Smooth muscle cell (in vitro differentiated cells): Measurements from ENCODE around the gene PRL. TPM values are rescaled to one million over a fixed set of nuclear protein-coding genes. Genes with fewer than 3 reads are reported as not detected.
A peak's percentile ranks its signal among the peaks of the same experiment; 100 is the strongest.

Source experiments
- DNase-seq: peaks from one replicate; lab custom pipeline; 2025; ENCODE audit not compliant: unreplicated experiment; lab: John Stamatoyannopoulos, UW
- H2AFZ ChIP-seq: fragments of 200-600 bp; sonication (generic); 2 replicates; pipeline ENCODE4 v1.6.0; 2016; ENCODE audit warnings: antibody characterized with exemption, low read depth, mild to moderate bottlenecking
- H3F3A ChIP-seq: fragments of 200-600 bp; sonication (generic); 2 replicates; pipeline ENCODE4 v1.6.0; 2017; ENCODE audit warnings: antibody characterized with exemption, low read depth
- H3K27ac ChIP-seq: fragments of 200-600 bp; sonication (generic); 2 replicates; pipeline ENCODE4 v1.5.1; 2016; ENCODE audit warnings: low read depth, mild to moderate bottlenecking
- H3K27me3 ChIP-seq: fragments of 200-600 bp; sonication (generic); 2 replicates; pipeline ENCODE4 v1.6.1; 2016; ENCODE audit warnings: low read depth, mild to moderate bottlenecking
- H3K36me3 ChIP-seq: fragments of 200-600 bp; sonication (generic); 2 replicates; pipeline ENCODE4 v1.5.1; 2016; ENCODE audit warnings: low read depth
- H3K4me1 ChIP-seq: fragments of 200-600 bp; sonication (generic); 2 replicates; pipeline ENCODE4 v1.5.1; 2016; ENCODE audit warnings: low read depth
- H3K4me2 ChIP-seq: fragments of 200-600 bp; sonication (generic); 2 replicates; pipeline ENCODE4 v1.6.0; 2016; ENCODE audit warnings: mild to moderate bottlenecking
- H3K4me3 ChIP-seq: fragments of 200-600 bp; sonication (generic); 2 replicates; pipeline ENCODE4 v1.5.1; 2016; ENCODE audit warnings: mild to moderate bottlenecking
- H3K79me2 ChIP-seq: fragments of 200-600 bp; sonication (generic); 2 replicates; pipeline ENCODE4 v1.6.0; 2016; ENCODE audit warnings: low read depth, mild to moderate bottlenecking
- H3K9ac ChIP-seq: fragments of 200-600 bp; sonication (generic); 2 replicates; pipeline ENCODE4 v1.6.0; 2016; ENCODE audit warnings: low read depth
- H3K9me3 ChIP-seq: fragments of 200-600 bp; sonication (generic); replicated peaks from 2 replicates; pipeline ENCODE4 v1.5.1; 2016; ENCODE audit warnings: low read depth
- H4K20me1 ChIP-seq: fragments of 200-600 bp; sonication (generic); 2 replicates; pipeline ENCODE4 v1.6.0; 2016; ENCODE audit warnings: low read depth
- CTCF ChIP-seq: fragments of 200-600 bp; sonication (generic); IDR thresholded peaks from 2 replicates; pipeline ENCODE4 v1.5.1; 2017; ENCODE audit warnings: borderline replicate concordance, mild to moderate bottlenecking, antibody characterized with exemption; ENCODE audit not compliant: insufficient read depth, poor library complexity, severe bottlenecking
- WGBS: methylation state at CpG from one replicate; pipeline ENCODE4 v1.1.7; 2016; ENCODE audit warnings: low lambda C conversion rate; 5-methylcytosine and 5-hydroxymethylcytosine counted together
- polyA plus RNA-seq: library from polyadenylated mRNA; unstranded; fragments of >200 nt; fragmentation: Nextera tagmentation; extraction: Ambion mirVana; gene quantifications from 2 replicates; pipeline ENCODE4 v1.2.1, GENCODE V29; 2016
- total RNA-seq: library from RNA; depleted of rRNA; stranded (reverse); fragments of >200 nt; gene quantifications from 2 replicates; pipeline ENCODE4 v1.2.3, GENCODE V29; 2014

Gene PRL
- total and polyA plus RNA-seq, 2 experiments from 2014 or later: 0.26 TPM; not detected in 1

- Histone ChIP-seq H3F3A (no peaks in the 10 kb centered on the region), H3K4me3 (no peak overlapping the region), H3K79me2 (no peaks in the 10 kb centered on the region), H3K9ac (no peak overlapping the region), H3K36me3 (no peaks in the 10 kb centered on the region), H3K27me3 (no peaks in the 10 kb centered on the region), H3K4me2 (no peak overlapping the region), H3K4me1 (no peaks in the 10 kb centered on the region), H4K20me1 (no peaks in the 10 kb centered on the region), H2AFZ (no peak overlapping the region), H3K9me3 (no peaks in the 10 kb centered on the region), H3K27ac (no peak overlapping the region)
- DNase-seq: no peak
- TF ChIP-seq CTCF: no peak
- 0% methylated on average over 1 of the region's 1 CpG for WGBS
Observed at GRCh38 chr6:22240025-22240424, 56.8 kb downstream of the PRL start.

GRCh38 chr6:22239261-22239921 lies 57.4 kb downstream of the PRL start:
- TF ChIP-seq CTCF: no peak
- no peaks in the 10 kb centered on the region for H3K4me1 ChIP-seq
- no peak overlapping the region for H3K4me3 ChIP-seq
- no peaks in the 10 kb centered on the region for H3K27me3 ChIP-seq
- no peak overlapping the region for H3K9ac ChIP-seq
- no peaks in the 10 kb centered on the region for H3K36me3 ChIP-seq
- H4K20me1 ChIP-seq: no peaks in the 10 kb centered on the region
- no peak overlapping the region for H3K4me2 ChIP-seq
- H3F3A ChIP-seq: no peaks in the 10 kb centered on the region
- no peaks in the 10 kb centered on the region for H3K79me2 ChIP-seq
- no peak overlapping the region for H3K27ac ChIP-seq
- WGBS: 73% methylated on average over 4 of the region's 4 CpGs
- no peak overlapping the region for H2AFZ ChIP-seq
- H3K9me3 ChIP-seq: no peaks in the 10 kb centered on the region
- no peak for DNase-seq

- DNase-seq: no peak
- no peak overlapping the region for H2AFZ ChIP-seq
- H3K27me3 ChIP-seq: no peaks in the 10 kb centered on the region
- H3K4me3 ChIP-seq: no peak overlapping the region
- H3K27ac ChIP-seq: no peak overlapping the region
- no peak overlapping the region for H3K9ac ChIP-seq
- WGBS: 92% methylated on average over 4 of the region's 4 CpGs
- TF ChIP-seq CTCF: no peak
- no peaks in the 10 kb centered on the region for H3K9me3 ChIP-seq
- no peaks in the 10 kb centered on the region for H3F3A ChIP-seq
- H4K20me1 ChIP-seq: no peaks in the 10 kb centered on the region
- H3K4me1 ChIP-seq: no peaks in the 10 kb centered on the region
- H3K4me2 ChIP-seq: no peak overlapping the region
- no peaks in the 10 kb centered on the region for H3K36me3 ChIP-seq
- no peaks in the 10 kb centered on the region for H3K79me2 ChIP-seq
Observed at GRCh38 chr6:22238861-22239260, 58.0 kb downstream of the PRL start.

DNA sequence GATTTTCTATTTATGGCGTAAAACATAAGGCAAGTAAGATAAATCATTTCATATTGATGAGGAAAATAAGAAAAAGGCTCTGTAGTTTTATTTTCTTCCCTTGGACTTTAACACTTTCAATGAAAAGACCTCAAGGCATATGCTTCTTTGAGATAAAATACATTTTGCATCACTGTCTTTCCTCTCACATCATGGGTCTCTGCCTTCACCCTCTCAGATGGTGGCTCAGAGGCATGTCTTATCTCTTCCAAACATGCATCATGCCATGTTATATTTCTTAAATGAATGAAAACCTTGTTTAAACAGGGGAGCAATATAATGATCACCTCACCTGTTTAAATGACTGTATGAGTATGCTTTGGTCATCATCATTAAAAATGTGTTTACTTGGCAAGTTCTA lies 59.3 kb downstream of the PRL start:
- Histone ChIP-seq H2AFZ (no peak overlapping the region), H3K36me3 (no peaks in the 10 kb centered on the region), H3F3A (no peaks in the 10 kb centered on the region), H3K79me2 (no peaks in the 10 kb centered on the region), H3K27ac (peak overlapping the region; percentile 55), H3K4me3 (no peak overlapping the region), H4K20me1 (no peaks in the 10 kb centered on the region), H3K9me3 (no peaks in the 10 kb centered on the region), H3K9ac (no peak overlapping the region), H3K27me3 (no peaks in the 10 kb centered on the region), H3K4me2 (no peak overlapping the region), H3K4me1 (no peaks in the 10 kb centered on the region)
- TF ChIP-seq CTCF: no peak
- 0% methylated on average over 1 of the region's 1 CpG for WGBS
- no peak for DNase-seq
